Panc1 (cell line): ENCODE measurements around the gene CLBA1. TPM values are rescaled to one million over a fixed set of nuclear protein-coding genes. Genes with fewer than 3 reads are reported as not detected.

Experiments
- ATAC-seq: fragments of 200-7000 bp; cut with Tn5 transposase; 2 replicates; pipeline ENCODE4 v1.9.1; 2020; ENCODE audit warnings: mild to moderate bottlenecking, moderate library complexity
- BruUV-seq: library from RNA; stranded (reverse); fragments of 400-500 nt; replicated peaks from 2 replicates; lab custom pipeline; 2021; lab: Mats Ljungman, UMichigan
- CTCF ChIA-PET: fragments of 300-600 bp; sonication (Branson Sonifier 250); formaldehyde crosslinking; loops from one replicate; lab custom pipeline; 2022; ENCODE audit warnings: antibody characterized with exemption; lab: Charles Lee
- POLR2A ChIA-PET: fragments of 300-600 bp; sonication (Branson Sonifier 250); formaldehyde crosslinking; loops from one replicate; lab custom pipeline; 2022; ENCODE audit warnings: antibody characterized with exemption; lab: Charles Lee
- DNase-seq: peaks from one replicate; pipeline ENCODE4 v3.0.0-alpha.2; 2010; ENCODE audit warnings: low read depth, low spot score
- H3K27ac ChIP-seq: 2 replicates; pipeline ENCODE4 v1.5.1; 2011; ENCODE audit warnings: mild to moderate bottlenecking, low read length, inconsistent platforms
- H3K27me3 ChIP-seq: fragments of 200-500 bp; sonication (Bioruptor generic); 2 replicates; pipeline ENCODE4 v1.6.0; 2014; ENCODE audit warnings: low read length, inconsistent platforms; ENCODE audit not compliant: control insufficient read depth, insufficient read depth
- H3K36me3 ChIP-seq: fragments of 200-500 bp; sonication (Bioruptor generic); 2 replicates; pipeline ENCODE4 v1.5.1; 2014; ENCODE audit warnings: inconsistent platforms, mild to moderate bottlenecking, low read length, moderate library complexity; ENCODE audit not compliant: control insufficient read depth, insufficient read depth
- H3K4me1 ChIP-seq: 2 replicates; pipeline ENCODE4 v1.5.1; 2011; ENCODE audit warnings: inconsistent platforms, mild to moderate bottlenecking, low read length, moderate library complexity; ENCODE audit not compliant: control insufficient read depth, insufficient read depth
- H3K4me3 ChIP-seq, 2 experiments: 2 replicates each; pipeline ENCODE4 v1.5.1; 2011 to 2012; ENCODE audit warnings: low read depth in 2 of 2, low read length in 2 of 2, mild to moderate bottlenecking in 2 of 2, inconsistent platforms in 1 of 2, moderate library complexity in 1 of 2
- H3K9me3 ChIP-seq: fragments of 200-500 bp; sonication (Bioruptor generic); 2 replicates; pipeline ENCODE4 v1.5.1; 2014; ENCODE audit warnings: low read depth, mild to moderate bottlenecking, inconsistent platforms, low read length, moderate library complexity; ENCODE audit not compliant: control insufficient read depth, insufficient read depth
- CTCF ChIP-seq: fragments of 450-650 bp; IDR thresholded peaks from 2 replicates; pipeline ENCODE4 v1.5.1; 2017; ENCODE audit warnings: mild to moderate bottlenecking
- POLR2AphosphoS5 ChIP-seq: IDR thresholded peaks from 2 replicates; pipeline ENCODE4 v1.6.1; 2012; ENCODE audit warnings: mild to moderate bottlenecking, low read depth, low read length, moderate library complexity
- REST ChIP-seq, 2 experiments: IDR thresholded peaks; 2 replicates each; pipeline ENCODE4 v1.6.1; 2011 to 2012; ENCODE audit warnings: low read depth in 2 of 2, control low read depth in 1 of 2, low read length in 1 of 2, mild to moderate bottlenecking in 1 of 2, moderate library complexity in 1 of 2; ENCODE audit not compliant: insufficient read depth in 1 of 2
- SIN3A ChIP-seq: IDR thresholded peaks from 2 replicates; pipeline ENCODE4 v1.6.1; 2012; ENCODE audit warnings: low read depth, mild to moderate bottlenecking, low read length, moderate library complexity, borderline replicate concordance; ENCODE audit not compliant: insufficient read depth
- TCF7L2 ChIP-seq: IDR thresholded peaks from 2 replicates; pipeline ENCODE4 v1.6.1; 2011; ENCODE audit warnings: mild to moderate bottlenecking, low read depth, low read length, inconsistent platforms
- in situ Hi-C: cut with HindIII; loops from 2 replicates; pipeline ENCODE4 v1.10.0; 2016; ENCODE audit warnings: low sequenced_read_pairs, low pct_unique_long_range_greater_than_20kb
- intact Hi-C: fragments of 100-400 bp; cut with micrococcal nuclease; formaldehyde crosslinking; loops from one replicate; pipeline ENCODE4 v1.10.0; 2022; ENCODE audit not compliant: unreplicated experiment
- total RNA-seq: library from RNA; stranded (reverse); gene quantifications from one replicate; pipeline ENCODE4 v1.2.1, GENCODE V29; 2021; ENCODE audit not compliant: unreplicated experiment

The CLBA1 gene
- total RNA-seq, 1 experiment from 2014 or later, result 13.8 TPM

GRCh38 chr14:104973135-104973384 is 12.5 kb upstream of the CLBA1 start:
- BruUV-seq, result no TSS peak
- DNase-seq (peak; percentile 89), ATAC-seq (no peak)
- intact Hi-C loops (loop anchor here (5.0 kb wide), 1 partner anchor 74 kb away; no protein-coding TSS in a partner anchor), in situ Hi-C loops (no loop called here)
- Histone ChIP-seq H3K9me3 (no peaks in the 10 kb centered on the region), H3K27ac (peak overlapping the region; percentile 93), H3K4me1 (peaks cover 54% of the 10 kb centered on the region), H3K27me3 (no peaks in the 10 kb centered on the region), H3K36me3 (peaks cover 2% of the 10 kb centered on the region; the same call in 1 of the 2 replicates), H3K4me3 (0 out of 4 replicates have a peak overlapping the region, but pooled peaks of 1 of the 2 experiments have one; percentile 4)
- POLR2A ChIA-PET, result interaction anchor here (0.6 kb wide), 2 partner anchors 13 to 1494 kb away, joined by 3 to 5 read pairs; partner anchors contain the start of gene CLBA1
- CTCF ChIA-PET, result interaction anchor here (1.8 kb wide), 1 partner anchor 73 kb away, joined by 8 read pairs; no protein-coding TSS in a partner anchor
- TF ChIP-seq SIN3A (no peak; the same call in 1 of the 2 replicates), POLR2AphosphoS5 (no peak), TCF7L2 (no peak), CTCF (no peak), REST (IDR thresholded peaks at IDR 0.05; ENCODE audit: insufficient read depth in 1 of 2, low read depth in 2 of 2, low read length in 1 of 2) (no peak)

DNA sequence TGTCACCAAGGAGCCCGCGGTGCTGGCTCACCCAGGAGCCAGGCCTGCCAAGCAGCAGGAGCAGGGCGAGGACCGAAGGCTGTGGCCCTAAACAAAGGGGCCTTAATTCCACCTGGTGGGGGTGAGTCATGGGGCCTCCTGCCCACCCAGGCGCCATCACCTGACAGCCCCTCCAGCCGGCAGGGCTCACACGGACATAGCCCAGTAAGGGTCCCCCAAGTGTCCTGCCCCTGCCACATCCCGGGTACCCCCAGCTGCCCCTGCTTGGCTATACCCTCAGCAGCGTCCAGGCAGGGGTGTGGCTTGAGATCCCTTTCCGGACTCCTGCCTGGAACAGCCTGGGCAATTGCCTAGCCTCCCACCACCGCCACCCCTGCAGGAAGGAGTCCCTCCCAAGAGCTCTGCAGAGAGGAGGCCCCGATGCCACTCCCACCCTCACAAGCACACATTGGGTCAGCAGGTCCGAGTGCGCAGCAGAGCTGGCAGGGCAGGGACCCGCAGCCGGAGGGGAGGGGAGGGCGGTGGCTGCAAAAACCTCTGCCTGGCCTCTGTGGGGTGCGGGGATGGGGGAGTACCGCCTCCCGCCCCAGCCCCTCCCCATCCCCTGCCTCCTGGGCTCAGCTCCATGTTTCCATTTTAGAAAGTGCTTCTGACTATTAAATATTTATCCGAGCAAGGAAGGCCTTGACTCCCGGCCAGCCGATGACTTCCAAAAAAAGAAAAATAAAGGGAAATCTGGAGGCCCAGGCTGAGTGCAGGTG is 12.0 kb upstream of the CLBA1 start:
- BruUV-seq, result no TSS peak
- Histone ChIP-seq H3K4me1 (peaks cover 54% of the 10 kb centered on the region), H3K27me3 (no peaks in the 10 kb centered on the region), H3K36me3 (peaks cover 2% of the 10 kb centered on the region; the same call in 1 of the 2 replicates), H3K4me3 (peak overlapping the region in 1 of 2 experiments; percentile 35; a peak in 2 of 4 replicates), H3K27ac (peak overlapping the region; percentile 93), H3K9me3 (no peaks in the 10 kb centered on the region)
- ChIA-PET CTCF (interaction anchor here (1.8 kb wide), 2 partner anchors 72 to 73 kb away, joined by 8 to 18 read pairs; no protein-coding TSS in a partner anchor), POLR2A (interaction anchor here (0.6 to 1.3 kb wide), 4 partner anchors 11 to 1494 kb away, joined by 3 to 10 read pairs (median 4); partner anchors contain the start of gene CLBA1)
- no peak for DNase-seq
- no peak for TF ChIP-seq CTCF
- TF ChIP-seq POLR2AphosphoS5, result peak; percentile 49; the same call in 1 of the 2 replicates
- no peak for TF ChIP-seq TCF7L2
- TF ChIP-seq SIN3A, result peak; percentile 20; the same call in 1 of the 2 replicates
- intact Hi-C loops, result loop anchor here (5.0 kb wide), 1 partner anchor 74 kb away; no protein-coding TSS in a partner anchor
- ATAC-seq, result peak; percentile 54
- in situ Hi-C loops, result no loop called here
